Body of pancreas (tissue), 4 donors: ENCODE results near the gene PTBP3.

ENCODE experiments used
- POLR2A ChIP-seq, 3 donors: fragments of 450-650 bp; IDR thresholded peaks; one replicate each; pipeline ENCODE4 v1.6.1; 2016; ENCODE audit warnings: antibody characterized with exemption in 3 of 3, mild to moderate bottlenecking in 2 of 3
- TF ChIP-seq, protein P1 (sequence below), 7 experiments: fragments of 450-650 bp in 4 of 7; fragments of 200-600 bp in 3 of 7; sonication (generic) in 3 of 7; IDR thresholded peaks; one replicate each; pipeline ENCODE4 v1.5.1; 2016 to 2019; ENCODE audit warnings: antibody characterized with exemption in 7 of 7

DNA sequence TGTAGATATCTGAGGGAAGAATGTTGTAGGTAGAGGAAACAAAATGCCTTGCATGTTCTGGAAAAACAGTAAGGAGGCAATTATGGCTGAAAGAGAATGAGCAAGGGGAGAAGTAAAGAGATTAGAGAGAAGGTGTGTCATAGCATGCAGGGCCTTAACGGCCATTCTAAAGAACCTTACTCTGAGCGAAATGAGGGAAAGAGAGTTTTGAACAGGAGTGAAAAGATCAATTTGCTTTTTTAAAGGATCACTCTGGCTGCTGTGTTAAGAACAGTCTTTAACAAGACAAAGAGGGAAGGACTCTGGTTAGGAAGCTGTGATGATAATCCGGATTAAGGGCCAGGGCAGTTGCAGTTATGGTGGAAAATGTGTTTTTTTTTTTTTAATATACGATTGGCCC, 22.6 kb downstream of the PTBP3 start:
- TF ChIP-seq, protein P1, sequence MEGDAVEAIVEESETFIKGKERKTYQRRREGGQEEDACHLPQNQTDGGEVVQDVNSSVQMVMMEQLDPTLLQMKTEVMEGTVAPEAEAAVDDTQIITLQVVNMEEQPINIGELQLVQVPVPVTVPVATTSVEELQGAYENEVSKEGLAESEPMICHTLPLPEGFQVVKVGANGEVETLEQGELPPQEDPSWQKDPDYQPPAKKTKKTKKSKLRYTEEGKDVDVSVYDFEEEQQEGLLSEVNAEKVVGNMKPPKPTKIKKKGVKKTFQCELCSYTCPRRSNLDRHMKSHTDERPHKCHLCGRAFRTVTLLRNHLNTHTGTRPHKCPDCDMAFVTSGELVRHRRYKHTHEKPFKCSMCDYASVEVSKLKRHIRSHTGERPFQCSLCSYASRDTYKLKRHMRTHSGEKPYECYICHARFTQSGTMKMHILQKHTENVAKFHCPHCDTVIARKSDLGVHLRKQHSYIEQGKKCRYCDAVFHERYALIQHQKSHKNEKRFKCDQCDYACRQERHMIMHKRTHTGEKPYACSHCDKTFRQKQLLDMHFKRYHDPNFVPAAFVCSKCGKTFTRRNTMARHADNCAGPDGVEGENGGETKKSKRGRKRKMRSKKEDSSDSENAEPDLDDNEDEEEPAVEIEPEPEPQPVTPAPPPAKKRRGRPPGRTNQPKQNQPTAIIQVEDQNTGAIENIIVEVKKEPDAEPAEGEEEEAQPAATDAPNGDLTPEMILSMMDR (IDR thresholded peaks at IDR 0.05) = no peak
- TF ChIP-seq POLR2A (IDR thresholded peaks at IDR 0.05) = no peak
